ENCODE data around the gene MBP. TPM values are rescaled to one million over a fixed set of nuclear protein-coding genes. Genes with fewer than 3 reads are reported as not detected.

Gene MBP
- total and polyA plus RNA-seq, 2 of the 13 experiments (the other 11 are each of a cell fraction or from before 2014, with no cell fraction given), result 5.0 to 8.5 TPM

- TF ChIP-seq ZNF770 (CRISPR knock-in tag; IDR thresholded peaks at IDR 0.05), result no peak
- peak; percentile 86 for TF ChIP-seq GATAD2A (CRISPR knock-in tag; IDR thresholded peaks at IDR 0.05)
- peak; percentile 57; the same call in 1 of the 2 replicates for TF ChIP-seq ZNF362 (CRISPR knock-in tag; IDR thresholded peaks at IDR 0.05; ENCODE audit: borderline replicate concordance)
- TF ChIP-seq TCF12 (IDR thresholded peaks at IDR 0.05), result no peak
- TF ChIP-seq TCF12 (CRISPR knock-in tag; IDR thresholded peaks at IDR 0.05), result 0 out of 2 replicates have a peak, but pooled peaks have one; percentile 65
- peak; percentile 94 for TF ChIP-seq HNRNPL (IDR thresholded peaks at IDR 0.05; ENCODE audit: low read depth, low read length)
- no peak for TF ChIP-seq ZNF33B (CRISPR knock-in tag; IDR thresholded peaks at IDR 0.05)
- no peak for TF ChIP-seq SETDB1 (CRISPR knock-in tag; IDR thresholded peaks at IDR 0.05; ENCODE audit: borderline replicate concordance)
- no peak for TF ChIP-seq REL (CRISPR knock-in tag; conservative IDR thresholded peaks at IDR 0.05)
- 0 out of 2 replicates have a peak, but pooled peaks have one; percentile 32 for TF ChIP-seq ZNF550 (CRISPR knock-in tag; IDR thresholded peaks at IDR 0.05; ENCODE audit: borderline replicate concordance)
- TF ChIP-seq ZNF557 (CRISPR knock-in tag; IDR thresholded peaks at IDR 0.05), result 0 out of 2 replicates have a peak, but pooled peaks have one; percentile 46
- peak; percentile 20; the same call in 1 of the 2 replicates for TF ChIP-seq ZNF572 (CRISPR knock-in tag; IDR thresholded peaks at IDR 0.05)
- TF ChIP-seq ZNF329 (CRISPR knock-in tag; IDR thresholded peaks at IDR 0.05; ENCODE audit: low read depth), result no peak
- peak; percentile 61 for TF ChIP-seq KAT8 (CRISPR knock-in tag; IDR thresholded peaks at IDR 0.05)
- TF ChIP-seq ZBTB1 (CRISPR knock-in tag; IDR thresholded peaks at IDR 0.05; ENCODE audit: borderline replicate concordance), result no peak
- no peak; the same call in 1 of the 2 replicates for TF ChIP-seq FOXP4 (CRISPR knock-in tag; IDR thresholded peaks at IDR 0.05)
- TF ChIP-seq TEAD2 (CRISPR knock-in tag; IDR thresholded peaks at IDR 0.05), result no peak
- no peak; the same call in 1 of the 2 replicates for TF ChIP-seq ZBTB10 (CRISPR knock-in tag; IDR thresholded peaks at IDR 0.05; ENCODE audit: borderline replicate concordance)
- TF ChIP-seq ZNF672 (CRISPR knock-in tag; IDR thresholded peaks at IDR 0.05), result no peak
- TF ChIP-seq GATA4 (IDR thresholded peaks at IDR 0.05; ENCODE audit: borderline replicate concordance, low read depth), result peak; percentile 47; the same call in 1 of the 2 replicates
- peak; percentile 72; the same call in 1 of the 2 replicates for TF ChIP-seq JUN (CRISPR knock-in tag; IDR thresholded peaks at IDR 0.05)
These were observed 18.0 kb downstream of the MBP start (continued) for GRCh38 chr18:77114415-77115191.

All from HepG2 (cell line).